Endometrium (tissue), 2 donors: ENCODE data around the gene SEMA5A.
A peak's percentile ranks its signal among the peaks of the same experiment; 100 is the strongest.

Source experiments
- FAIRE-seq: peaks from 2 replicates; lab custom pipeline; 2012; peaks lifted over from hg19 to GRCh38; lab: Jason Lieb, UNC
- donor health status: control.
- donor health status: control.

SEMA5A gene

DNA sequence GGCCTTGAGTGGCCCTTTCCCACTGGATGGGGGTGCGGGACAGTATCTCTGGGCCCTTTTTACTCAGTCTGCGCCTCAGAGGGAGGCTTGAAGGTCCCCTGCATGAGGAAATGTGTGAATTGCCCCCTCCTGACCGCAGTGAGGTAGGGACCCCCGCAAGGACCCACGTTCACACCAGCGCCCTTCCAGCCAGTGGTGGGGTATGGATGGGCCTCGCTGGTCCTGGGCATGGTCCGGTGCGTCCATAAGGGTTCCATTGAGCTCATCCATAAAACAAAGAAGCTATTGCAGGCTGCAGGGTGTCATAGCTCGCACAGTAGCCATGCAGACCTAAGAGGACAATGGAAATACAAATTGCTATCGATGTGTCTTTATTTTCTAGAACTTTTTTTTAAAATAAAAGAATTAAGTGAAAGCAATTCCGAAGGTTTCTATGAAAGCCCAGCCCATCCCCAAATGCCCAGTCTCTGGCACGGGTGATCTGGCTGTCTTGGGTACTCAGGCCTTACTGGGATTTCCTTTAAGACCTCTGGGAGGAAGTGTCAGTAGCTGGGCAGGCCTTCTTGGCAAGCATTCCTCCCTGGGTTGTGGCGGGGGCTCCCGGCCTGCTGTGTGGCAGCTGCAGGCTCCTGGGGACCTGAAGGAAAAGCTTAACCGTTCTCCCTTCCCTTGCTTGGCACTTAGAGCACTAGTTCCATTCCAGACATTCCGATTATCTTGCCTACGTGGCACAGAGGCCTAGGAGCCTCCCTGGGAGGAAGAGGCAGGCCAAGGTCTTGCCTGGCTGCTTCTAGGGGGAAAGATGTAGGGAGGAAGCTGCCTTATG is 1.5 kb upstream of the SEMA5A start:
- FAIRE-seq: no peak

DNA sequence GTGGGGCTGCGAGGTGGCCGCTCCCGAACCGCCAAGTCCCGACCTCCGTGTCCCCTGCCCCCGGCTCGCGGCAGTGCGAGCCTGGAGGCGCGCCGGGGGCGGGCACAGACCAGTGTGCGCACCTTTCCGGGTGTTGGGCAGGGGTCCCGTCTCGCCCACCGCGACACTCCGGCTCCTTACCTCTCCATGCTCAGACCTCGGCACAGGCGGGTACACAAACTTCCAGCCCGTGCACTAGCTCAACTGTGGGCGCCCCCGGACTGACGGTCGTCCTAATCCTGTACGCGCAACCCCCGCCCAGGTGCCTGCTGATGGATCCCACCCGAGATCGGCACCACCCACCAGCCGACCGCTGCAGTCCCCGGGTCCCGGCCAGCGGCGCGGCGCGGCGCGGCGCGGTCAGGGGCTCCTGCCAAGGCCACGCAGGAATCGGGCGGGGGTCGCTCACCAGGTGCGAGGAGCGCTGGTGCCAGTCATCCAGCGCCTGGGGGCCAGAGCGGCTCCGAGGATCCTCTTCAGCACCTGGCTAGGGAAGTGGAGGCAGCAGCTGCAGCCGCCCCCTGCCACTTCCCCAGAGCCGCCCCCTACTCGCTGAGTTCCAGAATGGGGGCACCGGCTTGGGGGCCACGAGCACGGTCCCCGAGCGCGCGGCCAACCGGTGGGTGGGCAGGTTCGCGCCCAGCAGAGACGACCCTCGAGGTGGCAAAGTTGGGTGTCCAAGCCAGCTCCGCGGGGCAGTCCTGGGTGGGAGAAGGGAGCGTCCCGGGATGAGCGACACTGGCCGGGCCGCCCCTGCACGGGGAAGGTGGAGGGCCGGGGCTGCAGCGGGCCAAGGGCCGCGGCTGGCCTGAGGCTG is 511 bp downstream of the SEMA5A start:
- no peak for FAIRE-seq

DNA sequence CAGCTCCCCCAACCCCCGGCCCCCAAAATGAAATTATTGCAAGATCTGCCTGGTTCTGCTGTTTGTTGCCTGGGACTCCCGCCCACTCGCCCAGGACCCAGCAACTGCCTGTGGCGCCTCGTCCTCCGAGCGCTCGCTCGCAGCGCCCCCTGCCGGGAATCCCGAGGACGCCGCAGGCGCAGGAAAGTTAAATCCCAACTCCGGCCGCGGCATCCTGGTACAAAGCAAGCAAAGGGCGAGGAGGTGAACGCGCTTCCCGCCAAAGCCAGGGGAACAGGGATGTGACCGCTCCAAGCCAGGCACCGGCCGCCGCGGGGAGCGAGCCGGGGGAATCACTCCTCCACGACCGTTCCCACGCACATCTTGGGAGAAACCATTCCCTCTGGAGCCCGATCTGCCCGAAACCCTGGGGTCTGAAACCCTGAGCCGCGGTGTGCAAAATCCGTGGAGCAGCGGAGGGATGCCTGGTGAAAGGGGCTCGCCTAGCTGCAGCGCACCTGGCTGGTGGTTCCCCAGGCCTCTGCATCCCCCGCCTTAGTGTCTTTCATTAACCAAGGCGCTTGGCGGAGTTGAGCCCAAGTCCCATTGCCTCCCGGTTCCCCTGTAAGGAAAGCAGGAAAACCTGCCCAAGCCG is 1.3 kb downstream of the SEMA5A start:
- FAIRE-seq: no peak

DNA sequence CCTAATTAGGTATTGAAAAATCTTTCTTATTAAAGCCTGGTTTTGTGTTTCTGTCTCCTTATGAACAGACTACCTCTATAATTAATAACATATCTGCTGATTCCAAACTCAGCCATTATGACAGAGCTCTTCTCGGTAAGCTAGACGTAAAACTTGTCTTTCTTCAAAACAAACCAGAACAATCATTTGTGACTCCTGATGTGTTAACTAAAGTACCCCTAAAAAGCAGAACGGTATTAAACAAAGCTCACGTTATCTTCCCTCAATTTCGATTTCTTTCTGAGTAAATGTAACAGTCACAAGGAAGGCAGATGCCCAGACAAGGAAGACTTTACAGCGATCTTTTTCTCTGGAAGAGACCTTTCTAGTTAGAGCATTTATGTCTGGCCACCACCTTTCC is 1.8 kb downstream of the SEMA5A start:
- peak; percentile 37 for FAIRE-seq

DNA sequence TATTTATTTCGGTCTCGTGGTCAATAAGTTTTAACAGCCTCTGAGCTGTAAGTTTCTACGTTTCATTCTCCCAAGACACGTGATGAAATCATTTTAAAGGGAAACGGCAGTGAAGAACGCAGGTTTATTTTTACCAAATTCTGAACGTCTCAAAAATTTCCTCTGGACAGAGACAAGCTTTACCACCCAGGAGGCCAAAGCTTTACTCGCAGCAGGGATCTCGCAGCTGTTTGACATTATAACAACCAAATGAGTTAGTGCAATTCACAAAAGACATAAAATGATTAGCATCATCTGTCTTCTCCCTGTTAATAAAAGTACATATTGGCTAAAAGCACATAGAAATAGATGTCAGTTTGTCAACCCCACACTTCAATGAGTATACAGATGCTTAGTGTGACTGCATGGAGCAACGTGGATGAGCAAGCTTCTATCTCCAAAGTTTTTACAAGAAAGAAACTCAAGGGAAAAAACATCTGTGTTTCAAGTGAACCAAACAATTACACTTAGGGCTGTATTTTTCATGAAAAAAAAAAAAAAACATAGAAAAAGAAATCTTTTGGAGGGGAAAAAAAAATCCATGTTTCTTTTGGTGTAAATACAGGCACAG is 2.5 kb downstream of the SEMA5A start:
- FAIRE-seq: peak; percentile 86

DNA sequence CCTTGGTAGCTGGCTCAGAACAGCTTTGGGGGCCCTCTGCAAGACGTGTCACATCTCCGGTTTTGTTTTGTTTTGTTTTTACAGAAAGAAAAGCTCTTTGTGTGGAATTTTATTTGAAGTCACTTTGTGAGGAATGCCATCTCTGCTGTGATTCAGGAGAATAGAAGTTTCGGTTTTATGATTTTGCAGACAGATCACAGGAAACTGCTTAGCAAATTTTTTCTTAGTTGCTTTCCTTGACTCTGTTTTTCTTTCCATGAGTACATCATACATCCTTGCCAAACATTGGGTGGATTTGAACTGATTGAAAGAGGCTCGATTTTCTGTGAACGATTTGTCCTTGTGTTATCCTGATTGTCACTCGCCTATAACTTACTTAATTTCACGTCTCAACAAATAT is 5.1 kb downstream of the SEMA5A start:
- peak; percentile 4 for FAIRE-seq

DNA sequence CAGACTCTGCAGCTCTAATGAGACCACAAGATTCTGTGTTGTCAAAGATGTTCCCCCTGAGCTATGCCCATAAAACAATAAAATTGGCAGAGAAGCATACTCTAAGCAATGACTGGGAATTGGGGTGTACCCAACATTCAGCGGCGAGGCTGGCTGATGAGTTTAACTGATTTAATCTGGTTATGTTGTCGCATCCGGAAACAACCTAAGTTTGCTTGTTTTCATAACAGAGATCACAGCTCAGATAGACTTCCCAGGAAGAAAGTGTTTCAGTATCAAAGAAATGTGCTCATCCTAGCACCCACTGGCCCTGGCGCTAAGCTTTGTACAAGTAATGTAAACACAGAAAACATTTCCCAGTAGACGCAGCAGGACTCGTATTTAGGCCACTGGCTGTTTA is 7.4 kb downstream of the SEMA5A start:
- no peak for FAIRE-seq

DNA sequence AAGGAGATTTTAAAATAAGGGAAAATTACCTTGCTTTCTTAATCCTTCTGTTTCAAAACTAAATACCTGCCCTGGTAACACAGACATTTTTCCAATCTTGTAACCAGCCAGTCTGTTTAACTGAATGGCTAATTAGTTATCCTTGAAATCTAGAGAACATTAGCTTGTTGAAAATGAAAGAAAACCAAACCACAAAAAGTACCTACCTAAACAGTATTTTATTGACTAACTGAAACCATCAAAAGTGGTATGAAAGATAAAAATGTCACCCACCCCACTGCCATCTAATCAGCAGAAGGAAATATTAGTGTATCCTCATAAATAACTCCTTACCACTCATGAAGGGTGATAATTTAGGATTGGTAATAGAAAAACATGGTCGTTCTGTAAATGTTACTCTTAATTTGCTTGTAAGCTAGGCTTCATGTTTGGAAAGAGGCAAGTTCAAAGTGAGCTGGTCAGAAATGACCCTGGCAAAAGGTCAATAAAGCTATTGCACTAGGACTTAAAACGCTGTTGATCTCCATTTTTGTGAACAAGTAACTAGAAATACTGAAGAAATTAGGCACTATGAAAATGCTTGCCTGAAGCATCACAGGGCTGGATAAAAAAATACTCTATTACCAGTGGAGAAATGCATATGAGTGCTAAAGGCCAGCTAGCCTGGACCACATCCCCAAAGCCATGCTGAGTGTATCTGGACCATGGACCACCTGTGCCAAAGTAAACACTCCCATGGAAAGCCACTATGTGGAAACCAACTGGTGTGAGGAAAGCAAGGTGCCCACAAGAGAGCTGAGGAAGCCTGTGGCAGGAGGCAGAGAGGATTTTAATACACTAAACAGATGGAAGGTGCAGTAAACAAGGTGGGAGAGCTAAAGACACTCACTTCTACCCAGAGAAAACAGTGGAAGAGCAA is 8.4 kb downstream of the SEMA5A start:
- FAIRE-seq: no peak

DNA sequence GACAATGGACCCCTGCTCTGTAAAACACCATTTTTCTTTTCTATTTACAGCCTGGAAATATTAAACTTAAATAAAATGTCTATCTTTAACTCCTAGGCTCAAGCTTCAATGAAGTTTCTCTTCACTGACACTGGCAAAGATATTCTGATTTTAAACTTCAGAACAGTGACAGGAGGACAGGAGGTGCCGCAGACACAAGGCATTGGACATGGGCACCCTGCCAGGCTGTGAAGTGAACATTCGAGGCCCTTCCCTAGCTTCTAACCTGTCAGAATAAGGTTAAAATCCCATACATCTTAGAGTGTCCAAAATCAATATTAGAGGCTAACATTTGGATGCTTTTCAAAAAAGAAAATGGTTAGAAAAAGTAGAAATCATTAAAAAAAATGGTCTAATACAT is 9.2 kb downstream of the SEMA5A start:
- no peak for FAIRE-seq

DNA sequence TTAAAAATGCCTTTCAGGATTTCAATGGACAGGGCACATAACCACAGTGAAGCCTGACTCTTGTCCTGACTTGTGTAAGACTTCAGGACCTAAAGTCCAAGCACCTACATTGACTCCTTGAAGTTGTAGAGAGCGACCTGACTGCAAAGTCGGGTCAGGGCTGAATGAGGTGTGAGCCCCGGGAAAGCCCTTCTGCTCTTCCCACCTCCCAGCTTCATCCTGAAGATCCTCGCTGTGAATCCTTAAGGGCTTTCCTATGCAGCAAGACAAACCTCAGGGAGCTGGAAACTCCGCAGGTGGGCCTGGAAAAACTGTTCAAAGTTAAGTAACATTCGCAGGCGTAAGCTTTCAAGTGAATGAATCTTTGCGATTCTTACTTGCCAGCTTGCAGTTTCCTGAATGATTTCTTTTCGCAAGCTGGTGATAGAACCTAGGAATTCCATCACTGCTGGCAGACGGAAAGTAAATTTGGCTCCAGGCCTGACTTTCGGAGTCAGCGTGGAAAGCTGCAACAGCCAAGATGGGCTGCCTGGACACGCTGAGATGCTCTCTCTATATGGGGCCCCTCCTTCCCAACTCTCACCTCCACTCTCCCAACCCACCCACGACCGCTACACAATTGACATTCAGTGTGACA is 10.9 kb downstream of the SEMA5A start:
- no peak for FAIRE-seq

DNA sequence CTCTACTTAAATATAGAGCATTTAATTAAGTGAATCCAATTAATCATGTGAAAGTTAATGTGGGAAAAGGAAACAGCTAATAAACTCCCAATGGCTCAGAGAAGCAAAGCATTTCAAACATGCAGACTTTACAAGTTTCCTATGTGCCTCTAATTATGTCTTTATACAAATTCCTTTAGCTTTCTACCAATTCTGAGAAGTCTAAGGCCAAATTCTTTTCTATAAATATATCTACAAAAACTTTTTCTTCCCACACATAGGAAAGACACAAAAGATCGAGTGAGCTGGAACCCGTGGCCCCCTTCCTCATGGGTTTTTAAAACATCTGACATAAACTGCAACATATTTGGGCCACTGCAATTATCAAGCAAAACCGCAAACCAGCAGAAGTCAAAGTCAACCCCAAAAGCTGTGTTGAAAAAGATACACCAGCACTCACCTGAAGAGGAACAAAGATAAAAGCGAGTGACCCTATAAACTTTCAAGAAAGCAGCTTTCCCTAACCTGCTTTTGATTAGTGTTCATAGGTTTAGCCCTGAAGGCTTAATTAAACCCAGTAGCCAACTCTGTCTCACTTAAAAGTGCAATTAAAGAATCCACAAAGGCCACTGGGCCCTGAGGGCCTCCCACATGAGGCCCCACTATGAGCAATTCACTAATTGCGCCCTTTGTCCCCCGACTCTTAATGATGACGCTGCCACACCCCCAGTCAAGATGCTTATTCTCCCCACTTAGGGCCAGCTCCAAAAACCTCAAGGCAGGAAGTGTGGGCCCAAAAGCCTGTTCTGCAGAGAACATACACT is 12.1 kb downstream of the SEMA5A start:
- FAIRE-seq: no peak

DNA sequence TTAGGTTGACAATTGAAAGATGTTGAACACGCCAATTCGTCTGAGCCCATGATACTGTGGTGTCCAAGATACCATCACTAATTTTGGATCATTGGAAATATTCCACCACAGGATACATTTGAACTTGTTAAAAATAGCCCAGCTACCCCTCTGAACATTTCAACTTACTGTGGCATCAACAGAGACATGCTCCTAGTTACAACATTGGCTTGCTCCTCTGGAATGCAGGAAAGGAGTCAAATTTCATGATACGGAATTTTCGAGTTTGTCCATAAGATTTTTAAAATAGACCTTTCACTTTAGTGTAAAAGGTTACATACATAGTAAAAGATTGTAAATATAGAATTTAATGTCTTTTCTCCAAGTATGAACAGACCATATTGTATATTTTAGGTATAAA is 12.8 kb downstream of the SEMA5A start:
- FAIRE-seq: no peak

DNA sequence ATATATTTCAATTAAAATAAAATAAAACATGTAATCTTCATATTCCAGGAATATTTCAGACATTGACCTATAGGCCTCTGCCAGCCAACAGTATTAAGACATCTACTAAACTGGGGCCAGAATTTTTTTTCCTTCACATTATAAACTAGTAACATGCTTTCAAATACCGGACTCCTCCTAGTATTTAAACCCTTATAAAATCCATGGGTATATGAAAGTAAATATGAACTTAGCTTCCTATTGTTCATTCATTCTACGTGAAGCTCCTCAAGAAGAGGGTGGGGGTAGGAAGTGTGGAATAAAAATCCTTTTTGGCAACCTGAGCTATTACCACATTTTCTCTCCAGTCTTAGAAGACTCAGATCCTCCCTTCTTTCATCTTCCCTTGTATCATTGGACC is 16.4 kb downstream of the SEMA5A start:
- FAIRE-seq: no peak

DNA sequence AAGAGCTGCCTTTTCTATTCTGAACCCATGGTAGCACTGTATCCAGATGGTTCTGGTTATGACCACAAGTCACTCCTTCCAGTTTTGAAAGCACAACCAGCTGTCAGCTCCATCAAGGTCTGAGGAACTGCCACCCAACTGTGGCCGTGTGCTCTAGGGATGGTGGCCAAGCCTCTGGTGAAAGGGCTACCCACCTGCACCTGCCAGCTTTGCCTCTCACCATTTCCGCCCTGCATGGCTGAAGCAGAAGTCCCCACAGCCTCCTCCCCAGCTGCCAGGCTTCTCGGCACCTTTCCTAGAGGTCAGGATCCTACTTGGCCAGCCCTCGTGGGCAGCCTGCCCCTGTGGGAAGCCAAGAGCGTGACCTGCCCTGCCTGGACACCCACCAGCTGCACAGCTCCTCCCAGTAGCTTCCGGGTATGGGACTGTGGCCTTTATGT is 16.8 kb downstream of the SEMA5A start:
- FAIRE-seq: no peak

DNA sequence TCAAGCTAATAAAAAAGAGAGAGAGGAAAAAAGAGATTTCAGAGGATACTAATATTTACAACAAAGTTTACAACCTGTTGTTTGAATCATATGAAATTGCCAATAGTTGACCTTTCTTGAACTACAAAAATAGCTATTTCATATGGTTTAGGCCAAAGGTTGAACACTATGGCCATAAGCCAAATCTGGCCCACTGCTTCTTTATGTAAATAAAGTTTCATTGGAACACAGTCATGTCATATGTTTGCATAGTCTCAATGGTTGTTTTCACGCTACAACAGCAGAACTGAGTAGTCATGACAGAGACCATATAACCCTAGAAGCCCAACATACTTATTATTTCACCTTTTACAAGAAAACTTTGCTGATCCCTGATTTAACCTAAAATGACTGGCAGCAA is 20.9 kb downstream of the SEMA5A start:
- FAIRE-seq: no peak

DNA sequence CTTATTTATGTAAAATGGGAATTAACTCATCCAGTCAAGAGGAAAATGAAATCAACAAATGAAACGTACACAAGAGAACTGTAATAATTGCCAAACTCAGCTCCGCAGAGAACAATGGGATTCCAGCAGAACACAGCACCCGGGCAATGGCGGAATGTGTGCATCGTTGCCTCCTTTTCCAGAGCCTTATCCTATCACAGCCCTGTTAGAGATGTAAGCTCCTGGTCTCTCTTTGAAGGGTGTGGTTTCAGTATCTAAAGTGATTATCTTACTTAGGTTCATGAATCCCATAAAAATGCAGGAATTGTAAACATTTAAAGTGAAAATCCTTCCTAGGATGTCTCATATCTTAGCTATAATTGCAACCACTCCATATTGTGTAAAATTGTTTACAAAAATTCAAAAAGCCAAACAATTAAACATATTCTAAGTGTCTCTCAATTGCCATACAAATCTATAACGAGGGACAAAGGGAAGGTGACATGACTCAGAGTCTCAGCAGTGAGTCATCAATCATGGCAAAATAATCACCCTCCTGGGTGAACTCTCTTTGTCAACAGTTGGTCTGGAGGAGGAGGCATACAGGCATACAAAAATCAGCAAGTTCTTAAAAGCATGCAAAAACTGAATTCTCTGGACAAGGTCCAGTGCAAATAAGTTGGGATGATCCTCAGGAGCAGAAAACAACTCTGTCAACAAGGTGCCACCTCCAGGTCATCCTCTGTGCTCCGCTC is 22.6 kb downstream of the SEMA5A start:
- peak; percentile 8 for FAIRE-seq

DNA sequence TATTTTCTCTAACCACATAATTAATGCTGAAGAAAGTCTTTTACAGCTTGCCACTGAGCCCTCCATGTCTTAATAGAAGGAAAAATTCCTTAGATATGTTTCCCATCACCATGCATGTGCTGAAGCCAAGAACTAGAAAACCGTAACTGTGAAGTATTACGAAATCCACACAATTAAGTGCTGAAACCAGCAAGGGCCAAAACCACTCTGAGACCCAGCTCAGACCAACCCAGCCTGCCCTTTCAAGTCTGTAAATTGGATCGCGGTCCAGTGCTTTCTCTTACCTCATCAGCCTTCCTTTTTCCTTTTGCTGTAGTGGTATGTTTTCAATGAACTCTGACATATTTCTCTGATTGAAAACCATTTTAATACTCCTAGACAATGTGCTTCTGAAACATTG is 26.3 kb downstream of the SEMA5A start:
- FAIRE-seq: no peak

DNA sequence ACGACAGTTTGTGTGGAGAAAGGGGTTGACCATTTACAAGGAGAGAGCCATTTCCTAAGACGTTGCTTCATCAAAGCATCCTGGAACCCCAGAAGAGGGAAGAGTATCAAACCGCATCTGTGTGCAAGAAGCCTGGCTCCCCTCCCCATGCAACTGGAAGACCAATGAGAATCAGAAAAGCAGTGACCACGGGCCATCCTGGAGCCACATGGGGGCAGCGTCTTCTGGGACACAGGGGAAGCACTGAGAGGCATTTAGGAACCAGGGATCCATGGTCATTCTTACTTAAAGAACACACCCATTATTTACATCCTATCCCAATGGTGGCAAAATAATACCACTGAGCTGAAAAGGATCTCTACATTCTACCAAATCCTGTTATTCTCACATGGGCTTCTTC is 29.3 kb downstream of the SEMA5A start:
- FAIRE-seq: no peak

DNA sequence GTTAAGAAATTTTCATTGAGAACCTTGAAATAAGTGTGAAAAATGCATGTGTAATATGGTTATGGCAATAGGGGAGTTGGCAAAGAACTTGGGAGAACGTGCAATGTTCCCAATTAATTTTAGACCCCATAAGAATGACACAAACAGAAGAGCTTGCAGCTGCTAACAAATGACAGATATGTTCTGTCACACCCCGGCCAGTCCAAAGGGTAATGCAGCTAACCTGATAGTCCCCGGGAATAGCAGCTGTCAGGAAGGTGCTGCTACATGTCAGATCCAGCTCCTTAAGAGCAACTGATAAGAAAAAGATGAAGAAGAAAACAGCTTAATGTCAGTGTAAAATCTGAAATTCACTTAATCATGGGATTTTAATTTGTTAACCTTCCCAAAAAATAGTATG is 30.4 kb downstream of the SEMA5A start:
- FAIRE-seq: no peak
